Hepatocyte (in vitro differentiated cells): ENCODE data around the gene SFN.

Source experiments
- EZH2 ChIP-seq: fragments of 200-600 bp; sonication (generic); IDR thresholded peaks from 2 replicates; pipeline ENCODE4 v1.6.1; 2016; ENCODE audit warnings: antibody characterized with exemption, mild to moderate bottlenecking, borderline replicate concordance
- EZH2phosphoT487 ChIP-seq: fragments of 200-600 bp; sonication (generic); IDR thresholded peaks from one replicate; pipeline ENCODE4 v1.6.1; 2018; ENCODE audit warnings: antibody characterized with exemption, mild to moderate bottlenecking, low read depth, moderate library complexity; ENCODE audit not compliant: unreplicated experiment, severe bottlenecking
- TF ChIP-seq, protein P1 (sequence below): fragments of 200-600 bp; sonication (generic); IDR thresholded peaks from 2 replicates; pipeline ENCODE4 v1.5.1; 2016; ENCODE audit warnings: antibody characterized with exemption, mild to moderate bottlenecking; ENCODE audit not compliant: poor library complexity

DNA sequence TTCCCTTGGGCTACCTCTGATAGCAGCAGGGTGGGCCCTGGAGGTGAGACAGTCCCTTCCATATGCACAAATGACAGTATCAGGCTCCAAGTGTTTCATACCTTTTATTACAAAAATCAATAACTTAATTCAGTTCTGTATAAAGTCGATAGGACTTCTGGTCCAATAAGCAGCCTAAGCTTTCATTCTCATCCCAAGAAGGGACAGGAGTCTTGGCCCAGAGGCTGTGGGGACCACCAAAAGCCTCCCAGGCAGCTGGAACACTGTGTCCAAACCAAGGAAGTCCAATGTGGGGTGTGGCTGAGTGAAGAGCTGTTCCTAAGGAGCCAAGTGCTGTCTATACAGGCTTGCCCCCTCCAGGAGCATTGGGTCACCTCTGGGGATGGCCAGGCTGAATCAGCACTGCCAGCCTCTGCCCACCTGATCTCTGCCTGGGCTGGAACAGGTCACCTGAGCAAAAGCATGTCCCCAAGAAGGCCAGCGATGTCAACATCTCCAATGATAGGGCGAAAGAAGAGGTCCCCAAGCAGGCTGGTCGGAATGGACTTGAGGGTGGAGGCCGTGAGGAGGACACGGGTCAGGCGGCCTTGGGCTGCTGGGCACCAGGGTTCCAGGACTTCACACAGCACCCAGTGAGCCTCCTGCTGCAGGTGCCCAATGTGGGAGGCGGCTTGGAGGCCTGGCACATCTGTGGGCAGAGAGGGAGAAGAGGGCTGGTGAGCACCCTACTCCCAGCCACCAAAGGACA lies 48.6 kb downstream of the SFN start:
- TF ChIP-seq EZH2, result no peak
- TF ChIP-seq, protein P1, sequence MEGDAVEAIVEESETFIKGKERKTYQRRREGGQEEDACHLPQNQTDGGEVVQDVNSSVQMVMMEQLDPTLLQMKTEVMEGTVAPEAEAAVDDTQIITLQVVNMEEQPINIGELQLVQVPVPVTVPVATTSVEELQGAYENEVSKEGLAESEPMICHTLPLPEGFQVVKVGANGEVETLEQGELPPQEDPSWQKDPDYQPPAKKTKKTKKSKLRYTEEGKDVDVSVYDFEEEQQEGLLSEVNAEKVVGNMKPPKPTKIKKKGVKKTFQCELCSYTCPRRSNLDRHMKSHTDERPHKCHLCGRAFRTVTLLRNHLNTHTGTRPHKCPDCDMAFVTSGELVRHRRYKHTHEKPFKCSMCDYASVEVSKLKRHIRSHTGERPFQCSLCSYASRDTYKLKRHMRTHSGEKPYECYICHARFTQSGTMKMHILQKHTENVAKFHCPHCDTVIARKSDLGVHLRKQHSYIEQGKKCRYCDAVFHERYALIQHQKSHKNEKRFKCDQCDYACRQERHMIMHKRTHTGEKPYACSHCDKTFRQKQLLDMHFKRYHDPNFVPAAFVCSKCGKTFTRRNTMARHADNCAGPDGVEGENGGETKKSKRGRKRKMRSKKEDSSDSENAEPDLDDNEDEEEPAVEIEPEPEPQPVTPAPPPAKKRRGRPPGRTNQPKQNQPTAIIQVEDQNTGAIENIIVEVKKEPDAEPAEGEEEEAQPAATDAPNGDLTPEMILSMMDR, result no peak
- no peak for TF ChIP-seq EZH2phosphoT487
